Stimulated activated CD4-positive, alpha-beta T cell treated with anti-CD3 and anti-CD28 coated beads, Interleukin-15, amount 100 ng/mL, for 48 hours (primary cell): Measurements from ENCODE around the gene CES4A.
"Not testable (repeated sequence)": the region's sequence is repeated elsewhere in the genome, so short reads cannot be mapped to it uniquely, and the experiment has no call there.

Source experiments
- DNase-seq, 2 donors: peaks; one replicate each; pipeline ENCODE4 v3.0.0-alpha.2; 2020; ENCODE audit warnings: low read depth in 2 of 2

The CES4A gene

DNA sequence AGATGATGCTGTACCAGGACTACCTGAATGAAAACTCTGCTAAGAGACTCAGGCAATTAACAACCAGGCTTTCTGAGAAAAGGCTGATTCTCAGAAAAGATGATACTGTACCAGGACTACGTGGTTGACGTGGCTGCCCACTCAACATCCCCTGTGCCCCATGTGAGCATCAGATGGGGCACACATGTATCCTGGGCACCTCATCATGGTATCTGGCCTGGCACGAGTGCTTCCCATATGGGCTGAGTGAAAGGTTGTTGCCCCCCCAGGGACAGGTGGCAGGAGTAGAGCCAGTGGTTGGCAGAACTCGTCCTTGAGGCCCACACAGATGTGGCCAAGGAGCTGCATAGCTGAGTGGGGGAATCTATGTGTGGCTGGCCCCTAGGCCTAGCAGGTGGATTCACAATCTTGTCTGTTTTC, 3.5 kb upstream of the CES4A start:
- peak; percentile 67 to 69 for DNase-seq

- DNase-seq, result no peak
Observed at GRCh38 chr16:66986559-66986958, 1.8 kb upstream of the CES4A start.

DNA sequence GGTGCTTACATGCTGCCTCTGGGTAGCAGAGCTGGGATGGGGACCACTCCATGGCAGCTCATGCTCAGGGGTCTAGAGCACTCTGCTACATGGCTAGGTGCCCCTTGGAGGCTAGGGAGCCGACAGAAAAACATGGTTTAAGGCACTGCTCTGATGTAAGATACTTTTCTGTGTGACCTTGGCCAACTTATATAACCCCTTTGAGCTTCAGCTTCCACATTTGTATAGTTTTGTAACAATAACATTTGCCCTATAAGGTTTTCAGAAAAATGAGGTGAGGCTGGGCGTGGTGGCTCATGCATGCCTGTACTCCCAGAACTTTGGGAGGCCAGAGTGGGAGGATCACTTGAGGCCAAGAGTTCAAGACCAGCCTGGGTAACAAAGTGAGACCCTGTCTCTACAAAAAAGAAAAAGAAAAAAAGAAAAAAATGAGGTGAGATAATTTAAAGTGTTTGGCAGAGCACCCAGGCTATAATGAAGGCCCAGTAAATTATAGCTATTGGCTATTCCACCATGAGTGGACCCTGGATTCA, 3.2 kb downstream of the CES4A start:
- no peak for DNase-seq

DNA sequence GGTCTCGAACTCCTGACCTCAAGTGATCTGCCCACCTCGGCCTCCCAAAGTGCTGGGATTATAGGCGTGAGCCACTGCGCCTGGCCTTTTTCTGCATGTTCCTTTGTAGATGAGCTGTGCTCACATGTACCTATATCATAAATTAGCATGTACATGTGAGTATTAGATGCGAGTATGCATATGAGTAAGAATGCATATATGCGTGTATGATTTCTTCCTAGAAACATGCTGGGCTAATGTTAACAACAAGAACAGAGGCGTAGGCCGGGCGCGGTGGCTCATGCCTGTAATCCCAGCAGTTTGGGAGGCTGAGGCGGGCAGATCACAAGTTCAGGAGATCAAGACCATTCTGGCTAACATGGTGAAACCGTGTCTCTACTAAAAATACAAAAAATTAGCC, 5.2 kb downstream of the CES4A start:
- not testable (repeated sequence) for DNase-seq

DNA sequence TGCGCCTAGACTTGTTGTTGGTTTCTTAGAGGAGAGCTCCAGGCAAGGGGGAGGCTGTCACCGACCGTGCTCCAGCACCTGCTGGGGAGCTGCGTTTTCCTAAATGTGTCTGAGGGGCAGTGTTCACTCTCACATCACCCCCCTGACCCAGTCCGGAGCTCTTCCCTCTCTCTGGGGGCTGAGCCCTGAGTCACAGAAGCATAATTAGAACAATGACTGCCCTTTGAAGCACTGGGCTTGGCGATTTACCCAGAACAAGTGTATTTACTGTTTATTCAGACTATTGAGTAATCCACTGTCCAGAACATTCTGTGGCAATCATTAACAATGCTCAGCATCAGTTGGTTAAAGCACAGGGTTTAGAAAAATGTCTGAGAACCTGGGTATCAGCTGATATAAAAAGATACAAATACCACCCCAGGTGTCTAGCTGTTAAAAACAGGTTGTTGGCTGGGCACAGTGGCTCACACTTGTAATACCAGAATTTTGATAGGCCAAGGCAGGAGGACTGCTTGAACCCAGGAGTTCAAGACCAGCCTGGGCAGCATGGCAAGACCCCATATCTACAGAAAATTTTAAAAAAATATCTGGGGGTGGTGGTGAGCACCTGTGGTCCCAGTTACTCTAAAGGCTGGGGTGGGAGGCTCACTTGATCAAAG, 8.1 kb downstream of the CES4A start:
- no peak for DNase-seq

- DNase-seq, result no peak
Observed at GRCh38 chr16:66996983-66997358, 8.6 kb downstream of the CES4A start.

DNA sequence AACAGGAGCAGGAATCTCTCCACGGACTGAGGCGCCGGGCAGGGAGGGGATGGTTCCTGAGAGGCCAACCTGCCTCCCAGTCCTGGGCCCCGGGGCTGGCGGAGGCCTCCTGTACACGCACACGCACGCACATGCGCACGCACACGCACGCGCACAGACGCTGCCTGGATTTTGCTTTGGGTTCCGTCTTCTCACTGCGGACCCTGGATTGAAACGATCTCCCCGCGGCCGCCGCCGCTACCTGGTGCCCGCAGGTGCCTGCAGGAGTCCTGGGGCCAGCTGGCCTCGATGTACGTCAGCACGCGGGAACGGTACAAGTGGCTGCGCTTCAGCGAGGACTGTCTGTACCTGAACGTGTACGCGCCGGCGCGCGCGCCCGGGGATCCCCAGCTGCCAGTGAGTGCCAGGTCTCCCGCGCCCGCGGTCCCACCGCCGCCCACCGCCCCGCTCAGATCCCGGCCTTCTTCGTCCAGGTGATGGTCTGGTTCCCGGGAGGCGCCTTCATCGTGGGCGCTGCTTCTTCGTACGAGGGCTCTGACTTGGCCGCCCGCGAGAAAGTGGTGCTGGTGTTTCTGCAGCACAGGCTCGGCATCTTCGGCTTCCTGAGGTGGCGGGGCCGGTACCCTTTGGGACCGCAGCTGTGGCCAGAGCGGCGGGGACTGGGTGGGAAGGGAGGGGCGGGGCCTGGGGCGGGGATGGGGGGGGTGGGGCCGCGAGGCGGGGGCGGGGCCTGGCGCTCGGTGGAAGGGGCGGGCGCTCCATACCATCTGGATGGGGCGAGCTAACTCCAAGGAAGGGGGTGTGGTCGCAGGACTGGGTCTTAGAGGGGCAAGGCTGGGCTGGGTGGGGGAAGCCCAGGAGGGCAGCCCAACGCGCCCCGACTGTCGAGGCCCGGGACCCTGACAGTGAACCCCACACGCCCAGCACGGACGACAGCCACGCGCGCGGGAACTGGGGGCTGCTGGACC, 12.3 kb downstream of the CES4A start:
- peak in 1 of 2 donors; percentile 45 for DNase-seq

DNA sequence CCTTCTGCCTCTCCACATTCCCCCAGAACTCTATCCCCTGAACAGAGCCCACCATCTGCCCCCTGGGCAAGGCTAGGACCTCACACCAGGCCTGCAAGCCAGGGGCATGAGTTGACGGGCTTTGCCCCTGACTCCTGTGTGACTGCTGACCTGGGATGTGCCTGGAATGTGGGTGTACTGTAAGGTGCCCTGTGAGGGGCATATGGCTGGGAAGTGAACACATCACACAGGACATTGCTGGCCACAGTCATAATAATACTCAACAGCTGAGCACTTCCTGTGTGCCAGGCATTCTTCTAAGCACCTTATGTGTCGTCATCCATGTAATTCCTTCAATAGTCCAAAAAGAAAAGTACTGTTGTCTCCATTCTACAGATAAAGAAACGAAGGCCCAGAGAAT, 13.3 kb downstream of the CES4A start:
- DNase-seq, result no peak

- DNase-seq, result no peak
Observed at GRCh38 chr16:67006930-67007658, 18.7 kb downstream of the CES4A start.

DNA sequence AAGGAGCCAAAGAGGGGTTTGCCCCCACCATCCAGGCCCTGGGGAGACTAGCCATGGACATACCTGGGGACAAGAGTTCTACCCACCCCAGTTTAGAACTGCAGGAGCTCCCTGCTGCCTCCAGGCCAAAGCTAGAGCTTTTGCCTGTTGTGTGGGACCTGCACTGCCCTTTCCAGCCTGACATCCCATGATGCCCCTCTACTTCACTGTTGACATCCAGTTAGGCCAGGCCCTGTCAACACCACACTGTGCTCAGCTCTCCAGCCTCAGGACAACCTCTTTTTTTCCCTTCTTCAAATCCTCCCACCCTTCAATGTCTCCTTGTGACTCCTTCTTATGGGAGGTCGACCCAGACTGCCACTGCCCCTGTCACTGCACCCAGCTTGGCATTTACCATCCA, 20.8 kb downstream of the CES4A start:
- DNase-seq, result no peak

GRCh38 chr16:67011274-67011673, 22.9 kb downstream of the CES4A start:
- no peak for DNase-seq

DNA sequence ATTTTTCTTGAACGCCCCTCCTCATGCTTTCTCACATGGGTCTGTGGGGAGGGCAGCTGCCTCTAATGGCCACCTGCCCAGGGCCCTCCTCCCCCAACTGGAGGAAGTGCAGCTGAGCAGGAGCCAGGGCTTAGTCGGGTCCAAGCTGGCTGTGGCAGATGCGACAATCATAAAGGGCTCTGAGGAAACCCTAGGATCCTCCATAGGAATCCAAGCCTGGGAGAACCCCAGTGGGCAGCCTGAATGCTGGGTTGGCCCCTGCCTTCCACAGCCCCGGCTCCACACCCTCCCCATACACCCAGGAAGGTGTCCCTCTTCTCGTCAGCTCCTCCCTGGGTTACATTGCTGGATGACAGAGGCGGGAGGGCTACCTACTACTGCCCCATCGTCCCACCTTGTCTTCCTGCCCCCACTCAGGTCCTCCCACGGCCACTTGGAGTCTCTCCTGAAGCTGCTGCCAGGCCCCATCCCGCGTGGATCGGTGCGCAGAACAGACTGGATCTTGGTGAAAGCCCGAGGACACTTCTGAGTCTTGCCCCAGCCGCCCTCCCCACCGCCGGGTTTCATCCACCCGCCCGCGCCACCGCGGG, 24.9 kb downstream of the CES4A start:
- DNase-seq, result no peak

- DNase-seq, result peak; percentile 70 to 82
Observed at GRCh38 chr16:67013823-67014633, 25.6 kb downstream of the CES4A start.

DNA sequence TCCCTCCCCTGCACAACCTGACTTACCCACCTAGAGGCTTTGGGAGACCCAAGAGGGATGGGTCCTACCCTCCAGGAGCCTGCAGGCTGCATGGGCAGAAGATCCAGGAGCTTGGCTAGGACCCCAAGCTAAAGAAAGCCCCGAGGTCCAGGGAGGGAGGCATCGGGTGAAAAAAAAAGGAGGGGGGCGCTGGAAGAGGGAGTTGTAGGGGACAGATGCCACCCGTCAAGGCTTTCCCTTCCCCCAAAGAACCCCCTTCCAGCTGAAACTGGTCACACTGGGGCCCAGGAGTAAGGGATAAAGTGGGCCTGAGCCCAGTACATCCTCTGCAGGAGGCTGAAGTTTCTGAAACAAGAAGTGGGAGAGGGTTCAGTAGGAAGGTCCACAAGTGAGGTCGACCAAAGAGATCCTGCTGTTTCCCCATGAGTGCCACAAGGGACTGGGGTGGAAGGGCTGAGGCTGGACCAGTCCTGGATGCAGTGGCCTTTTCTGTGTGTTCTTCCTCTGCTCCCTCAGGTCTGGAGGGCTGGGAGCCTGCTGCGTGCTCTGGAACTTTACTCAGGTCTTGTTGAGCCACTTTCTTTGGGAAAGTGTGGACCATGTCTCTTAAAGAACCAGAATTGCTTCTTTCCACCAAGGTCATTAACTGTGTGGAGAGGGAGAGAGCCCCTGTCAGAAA, 26.4 kb downstream of the CES4A start:
- DNase-seq, result no peak

GRCh38 chr16:67015313-67015731, 26.9 kb downstream of the CES4A start:
- no peak for DNase-seq

DNA sequence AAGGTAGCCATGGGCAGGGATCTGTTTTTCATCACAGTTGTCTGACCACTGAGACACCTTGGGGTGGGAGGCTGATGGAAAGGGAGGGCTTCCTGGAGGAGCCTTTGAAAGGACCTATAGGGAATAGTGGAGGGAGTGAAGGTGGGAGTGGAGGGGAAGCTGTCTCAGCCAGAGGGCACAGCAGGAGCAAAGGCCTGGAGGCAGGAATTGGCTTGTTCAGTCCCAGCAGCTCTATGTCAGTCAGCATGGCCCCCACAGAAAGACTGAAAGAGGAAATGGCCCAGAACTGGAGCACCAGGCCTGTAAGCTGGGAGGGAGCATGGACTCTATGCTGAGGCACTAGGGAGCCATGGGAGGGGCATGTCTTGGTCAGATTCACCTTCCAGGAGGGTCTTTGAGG, 27.8 kb downstream of the CES4A start:
- DNase-seq, result no peak

- DNase-seq, result no peak
Observed at GRCh38 chr16:67016681-67017420, 28.5 kb downstream of the CES4A start.

DNA sequence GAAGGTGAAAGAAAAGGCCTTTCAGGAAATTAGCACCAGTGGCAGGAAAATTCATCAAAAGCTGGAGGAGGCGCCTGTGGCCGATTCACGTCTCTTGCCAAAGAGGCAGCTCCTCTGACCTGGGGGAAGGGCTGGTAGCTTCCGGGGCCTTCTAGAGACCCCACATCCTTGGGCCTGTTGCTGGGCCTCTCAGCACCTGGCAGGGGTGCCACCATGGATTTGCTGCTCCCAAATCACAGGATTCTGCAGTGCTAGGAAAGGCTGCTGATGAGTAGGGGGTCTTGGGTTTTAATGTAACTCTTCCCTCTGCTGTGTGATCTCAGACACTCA, 29.0 kb downstream of the CES4A start:
- DNase-seq, result no peak

DNA sequence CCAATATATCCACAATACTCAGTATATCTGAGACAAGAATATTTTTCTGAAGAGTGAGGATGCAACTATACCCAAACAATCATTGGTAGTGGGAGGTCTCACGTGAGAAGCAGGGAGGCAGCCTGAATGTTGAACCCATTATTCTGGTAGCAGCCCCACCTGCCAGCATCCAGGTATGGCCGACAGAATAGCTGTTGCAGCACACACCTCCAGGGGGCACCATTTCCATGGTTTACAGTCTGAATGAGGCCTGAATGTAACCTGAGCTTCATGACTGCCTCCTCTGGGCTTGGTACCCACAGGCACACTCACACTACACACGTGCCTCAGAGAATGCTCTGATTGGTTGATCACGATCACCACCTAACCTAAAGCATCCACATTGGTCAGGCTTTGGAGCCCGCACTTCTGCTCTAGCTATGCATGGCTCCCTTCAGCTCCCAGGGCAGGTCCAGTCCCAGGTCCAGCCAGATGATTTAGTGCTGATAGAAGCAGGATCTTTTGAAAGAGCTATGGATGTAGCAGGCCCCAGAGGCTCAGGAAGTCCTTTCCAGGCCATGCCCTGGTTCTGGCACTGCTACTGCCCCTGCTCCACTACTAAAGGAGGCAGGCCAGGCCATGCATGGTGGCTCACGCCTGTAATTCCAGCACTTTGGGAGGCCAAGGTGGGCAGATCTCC, 29.6 kb downstream of the CES4A start:
- DNase-seq, result peak; percentile 85 to 90
